Prostate gland (tissue), 2 donors: ENCODE measurements around the gene PTEN. TPM values are rescaled to one million over a fixed set of nuclear protein-coding genes. Genes with fewer than 3 reads are reported as not detected.
"Not testable (repeated sequence)": the region's sequence is repeated elsewhere in the genome, so short reads cannot be mapped to it uniquely, and the experiment has no call there.

ENCODE experiments used
- DNase-seq: peaks from one replicate; pipeline ENCODE4 v3.0.0-alpha.2; 2019; ENCODE audit warnings: low spot score
- H3K27ac ChIP-seq, 2 donors: fragments of 200-600 bp; sonication (generic); 2 replicates each; pipeline ENCODE4 v1.5.1; 2017 to 2019
- H3K27me3 ChIP-seq: fragments of 200-600 bp; sonication (generic); replicated peaks from 2 replicates; pipeline ENCODE4 v1.5.1; 2019; ENCODE audit not compliant: insufficient read depth
- H3K36me3 ChIP-seq, 2 donors: fragments of 200-600 bp; sonication (generic); 1 replicate in 1 of 2; 2 replicates in 1 of 2; pipeline versions ENCODE4 v1.5.1 to v1.8.1; 2017 to 2019
- H3K4me1 ChIP-seq: fragments of 200-600 bp; sonication (generic); replicated peaks from 2 replicates; pipeline ENCODE4 v1.5.1; 2019
- H3K4me3 ChIP-seq, 2 donors: fragments of 200-600 bp; sonication (generic); 2 replicates each; pipeline ENCODE4 v1.5.1; 2017 to 2019
- H3K9me3 ChIP-seq: fragments of 200-600 bp; sonication (generic); 2 replicates; pipeline ENCODE4 v1.5.1; 2017
- CTCF ChIP-seq, 4 experiments: fragments of 200-600 bp in 2 of 4; fragments of 450-650 bp in 2 of 4; sonication (generic) in 2 of 4; IDR thresholded peaks; 1 replicate in 3 of 4; 2 replicates in 1 of 4; pipeline ENCODE4 v1.5.1; 2016 to 2019; ENCODE audit warnings: antibody characterized with exemption in 4 of 4, mild to moderate bottlenecking in 2 of 4, moderate library complexity in 2 of 4
- POLR2A ChIP-seq: fragments of 450-650 bp; IDR thresholded peaks from one replicate; pipeline ENCODE4 v1.6.1; 2016; ENCODE audit warnings: antibody characterized with exemption, mild to moderate bottlenecking
- POLR2AphosphoS5 ChIP-seq: sonication (generic); formaldehyde crosslinking; IDR thresholded peaks from one replicate; pipeline ENCODE4 v1.6.1; 2017; ENCODE audit warnings: antibody characterized with exemption
- WGBS: methylation state at CpG from one replicate; pipeline ENCODE4 v1.1.5; 2018; 5-methylcytosine and 5-hydroxymethylcytosine counted together
- intact Hi-C: fragments of 100-400 bp; cut with DNase I; formaldehyde crosslinking; loops from one replicate; pipeline ENCODE4 v1.14.2; 2022
- total RNA-seq, 2 donors: library from RNA; depleted of rRNA; stranded (reverse); fragments of >200 nt; gene quantifications; one replicate each; pipeline ENCODE4 v1.1.0, GENCODE V29; 2016

Gene PTEN
- total RNA-seq, 2 donors from 2014 or later: 85.8 to 90.2 TPM

GRCh38 chr10:87867453-87867852 lies 4.0 kb downstream of the PTEN start:
- no peaks in the 10 kb centered on the region for H3K9me3 ChIP-seq
- no peaks in the 10 kb centered on the region for H3K27me3 ChIP-seq
- H3K4me3 ChIP-seq: peak overlapping the region; percentile 64 to 95
- intact Hi-C loops: loop anchor here (10.0 kb wide), 1 partner anchor 267 kb away; no protein-coding TSS in a partner anchor
- DNase-seq: no peak
- H3K4me1 ChIP-seq: no peaks in the 10 kb centered on the region
- TF ChIP-seq POLR2A (no peak), CTCF (IDR thresholded peaks at IDR 0.05) (no peak), POLR2AphosphoS5 (no peak)
- no peaks in the 10 kb centered on the region for H3K36me3 ChIP-seq
- peak overlapping the region; percentile 89 to 97 for H3K27ac ChIP-seq

GRCh38 chr10:87868277-87868676 lies 4.9 kb downstream of the PTEN start:
- Histone ChIP-seq H3K9me3 (no peaks in the 10 kb centered on the region), H3K4me1 (no peaks in the 10 kb centered on the region), H3K4me3 (peak overlapping the region; percentile 64 to 95), H3K36me3 (no peaks in the 10 kb centered on the region), H3K27me3 (no peaks in the 10 kb centered on the region), H3K27ac (peak overlapping the region; percentile 89 to 97)
- 7% methylated on average over 1 of the region's 1 CpG for whole genome bisulfite sequencing
- DNase-seq: no peak
- TF ChIP-seq POLR2AphosphoS5 (no peak), CTCF (IDR thresholded peaks at IDR 0.05) (no peak), POLR2A (no peak)
- intact Hi-C loops: loop anchor here (10.0 kb wide), 1 partner anchor 267 kb away; no protein-coding TSS in a partner anchor

GRCh38 chr10:87869139-87869538 lies 5.7 kb downstream of the PTEN start:
- not testable (repeated sequence) for H3K9me3 ChIP-seq, H3K4me3 ChIP-seq, DNase-seq, H3K36me3 ChIP-seq, H3K4me1 ChIP-seq, H3K27me3 ChIP-seq
- H3K27ac ChIP-seq: peak overlapping the region in 1 of 2 donors; percentile 7
- intact Hi-C loops: loop anchor here (10.0 kb wide), 1 partner anchor 266 kb away; no protein-coding TSS in a partner anchor
- 76% methylated on average over 9 of the region's 9 CpGs for WGBS

GRCh38 chr10:87869773-87870551 lies 6.5 kb downstream of the PTEN start:
- Histone ChIP-seq H3K9me3 (no peaks in the 10 kb centered on the region), H3K27ac (peak overlapping the region in 1 of 2 donors; percentile 7), H3K36me3 (no peaks in the 10 kb centered on the region), H3K4me3 (no peak overlapping the region), H3K4me1 (no peaks in the 10 kb centered on the region), H3K27me3 (no peaks in the 10 kb centered on the region)
- TF ChIP-seq POLR2AphosphoS5 (no peak), POLR2A (no peak), CTCF (IDR thresholded peaks at IDR 0.05) (no peak)
- no peak for DNase-seq
- intact Hi-C loops: loop anchor here (10.0 kb wide), 1 partner anchor 265 kb away; no protein-coding TSS in a partner anchor
- WGBS: 77% methylated on average over 3 of the region's 3 CpGs

GRCh38 chr10:87872828-87873227 lies 9.4 kb downstream of the PTEN start:
- Histone ChIP-seq H3K36me3 (no peaks in the 10 kb centered on the region), H3K4me3 (no peak overlapping the region), H3K27me3 (no peaks in the 10 kb centered on the region), H3K27ac (no peak overlapping the region), H3K9me3 (no peaks in the 10 kb centered on the region), H3K4me1 (no peaks in the 10 kb centered on the region)
- intact Hi-C loops: no loop called here
- 94% methylated on average over 6 of the region's 6 CpGs for WGBS
- DNase-seq: no peak
- TF ChIP-seq POLR2AphosphoS5: no peak

GRCh38 chr10:87873656-87874055 lies 10.2 kb downstream of the PTEN start:
- Histone ChIP-seq H3K36me3 (no peaks in the 10 kb centered on the region), H3K4me3 (no peak overlapping the region), H3K27me3 (no peaks in the 10 kb centered on the region), H3K27ac (no peak overlapping the region), H3K9me3 (no peaks in the 10 kb centered on the region), H3K4me1 (no peaks in the 10 kb centered on the region)
- intact Hi-C loops: no loop called here
- DNase-seq: no peak
- TF ChIP-seq POLR2AphosphoS5: no peak
- TF ChIP-seq POLR2A: no peak
- no peak for TF ChIP-seq CTCF (IDR thresholded peaks at IDR 0.05)
- 31% methylated on average over 2 of the region's 2 CpGs for WGBS
